ENCODE data around the gene GCNT1.

GCNT1 gene

DNA sequence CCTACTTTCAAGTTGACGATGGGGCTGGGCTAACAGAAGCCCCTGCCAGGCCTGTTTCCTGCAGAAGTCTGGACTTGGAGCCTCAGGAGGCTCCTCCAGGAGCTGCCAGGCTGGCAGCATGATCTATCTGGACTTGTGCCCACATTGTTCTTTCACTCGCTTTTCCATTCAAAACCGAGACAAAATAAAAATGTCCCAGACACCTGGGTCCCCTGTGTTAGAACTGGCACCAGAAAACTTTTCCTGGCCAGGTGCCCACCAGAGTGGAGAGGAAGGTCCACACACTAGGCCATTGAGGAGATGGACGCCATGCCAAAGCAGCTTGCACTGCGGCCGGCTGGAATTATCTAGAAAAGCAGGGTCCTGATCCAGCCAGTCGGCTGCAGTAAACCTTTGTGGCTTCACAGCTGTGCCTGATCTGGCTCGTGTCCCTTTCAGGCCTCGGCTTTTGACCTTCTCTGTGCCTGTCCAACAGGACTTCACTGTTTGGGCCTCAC lies 78.2 kb downstream of the GCNT1 start:
- no peak for DNase-seq (ENCODE audit: low spot score)

GRCh38 chr9:76539180-76539579 lies 80.2 kb downstream of the GCNT1 start:
- DNase-seq (ENCODE audit: low spot score) = no peak

GRCh38 chr9:76542360-76542759 lies 83.4 kb downstream of the GCNT1 start:
- no peak for DNase-seq (ENCODE audit: low spot score)

- no peak for DNase-seq (ENCODE audit: low spot score)
Measured at GRCh38 chr9:76545191-76545590, 86.2 kb downstream of the GCNT1 start.

GRCh38 chr9:76552181-76552580 lies 93.2 kb downstream of the GCNT1 start:
- DNase-seq (ENCODE audit: low spot score) = no peak

- no peak for DNase-seq (ENCODE audit: low spot score)
Measured at GRCh38 chr9:76552751-76553455, 93.9 kb downstream of the GCNT1 start.

- DNase-seq (ENCODE audit: low spot score) = no peak
Measured at GRCh38 chr9:76553680-76554079, 94.7 kb downstream of the GCNT1 start.
